ENCODE measurements around the gene CEP162.
"Not testable (repeated sequence)": the region's sequence is repeated elsewhere in the genome, so short reads cannot be mapped to it uniquely, and the experiment has no call there.

The CEP162 gene

DNA sequence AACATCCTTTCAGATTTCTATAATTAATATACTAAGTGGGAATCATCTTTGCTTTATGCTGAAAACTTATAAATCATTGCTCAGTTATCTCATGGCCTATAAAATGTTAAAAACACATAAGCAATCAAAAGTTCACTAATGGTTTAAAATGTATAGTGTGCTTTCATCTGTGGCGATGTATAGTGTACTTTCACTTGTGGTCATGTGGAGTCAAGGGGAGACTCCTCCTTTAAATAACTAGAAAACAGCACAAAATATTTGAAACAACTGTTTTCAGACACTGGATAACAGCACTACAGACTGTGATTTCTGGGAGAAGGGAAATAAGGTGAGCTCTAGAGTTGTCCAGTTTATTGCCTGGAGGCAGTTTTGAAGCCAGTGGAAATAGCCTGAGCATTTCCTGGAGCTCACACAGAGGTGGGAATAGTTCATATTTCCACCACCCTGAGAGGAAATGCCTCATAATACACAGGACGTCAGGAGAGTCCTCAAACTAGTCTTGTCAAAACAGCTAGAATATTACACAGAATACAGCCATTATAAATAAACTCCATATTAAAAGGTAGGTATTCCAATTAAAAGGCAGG, 89.4 kb downstream of the CEP162 start:
- DNase-seq: no peak

DNA sequence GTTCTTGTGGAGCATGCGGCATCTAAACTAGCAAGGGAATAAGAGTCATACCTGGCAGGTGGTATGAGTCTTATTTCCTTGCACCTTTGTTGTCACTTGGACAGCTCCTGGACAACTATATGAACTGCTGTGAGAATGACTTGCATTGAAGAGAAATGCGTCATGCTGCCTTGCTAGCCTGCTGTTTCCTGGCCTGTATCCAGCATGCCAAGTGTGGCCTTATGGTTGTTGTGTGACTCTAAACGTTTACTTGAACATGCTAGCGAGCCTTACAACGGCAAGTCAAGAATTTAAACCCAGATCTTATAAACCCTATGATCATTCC, 90.4 kb downstream of the CEP162 start:
- DNase-seq: no peak

DNA sequence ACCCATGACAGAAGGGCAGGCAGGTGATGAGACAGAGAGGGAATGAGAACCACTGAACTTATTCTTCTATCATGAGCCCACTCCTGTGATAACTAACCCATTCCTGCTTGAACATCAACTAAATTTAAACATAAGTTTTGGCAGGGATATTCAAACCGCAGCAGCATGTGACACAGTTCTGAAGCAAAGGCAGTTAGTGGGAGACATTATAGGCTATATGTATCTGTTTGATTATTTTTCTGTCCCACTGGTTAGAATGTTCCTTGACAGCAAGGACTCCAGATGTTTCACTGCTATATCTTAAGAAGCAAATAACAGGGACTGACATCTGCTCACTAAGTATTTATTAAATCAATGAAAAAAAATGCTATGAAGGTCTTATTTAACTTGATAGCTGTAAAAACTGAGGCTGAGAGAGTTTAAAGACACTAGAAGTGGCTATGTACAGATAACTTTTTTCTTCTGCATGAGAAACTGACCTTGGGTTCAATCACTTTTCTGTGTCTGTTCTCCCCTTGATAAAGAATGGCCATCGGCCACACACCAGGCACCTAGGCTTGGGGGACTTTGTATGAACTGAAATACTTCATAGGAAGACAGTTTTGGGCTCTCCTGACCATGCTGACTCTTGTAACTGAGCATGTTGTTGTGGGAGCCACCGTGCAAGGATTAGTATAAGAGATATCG, 90.9 kb downstream of the CEP162 start:
- no peak for DNase-seq

DNA sequence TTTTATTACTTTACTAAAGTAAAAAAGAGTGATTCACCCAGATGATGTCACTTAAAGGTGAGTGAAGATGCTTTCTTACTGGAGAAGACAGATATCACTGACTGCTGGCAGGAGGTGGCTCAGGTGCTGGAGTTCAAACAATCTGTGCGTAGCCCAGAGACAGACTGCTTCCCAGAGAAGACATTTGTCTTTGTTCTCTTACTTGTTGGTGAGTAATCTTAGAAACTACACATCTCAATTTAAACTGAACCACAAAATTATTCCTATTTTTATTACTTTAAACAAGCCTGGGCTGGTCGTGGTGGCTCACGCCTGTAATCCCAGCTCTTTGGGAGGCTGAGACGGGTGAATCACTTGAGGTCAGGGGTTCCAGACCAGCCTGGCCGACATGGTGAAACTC, 92.2 kb downstream of the CEP162 start:
- DNase-seq: no peak

DNA sequence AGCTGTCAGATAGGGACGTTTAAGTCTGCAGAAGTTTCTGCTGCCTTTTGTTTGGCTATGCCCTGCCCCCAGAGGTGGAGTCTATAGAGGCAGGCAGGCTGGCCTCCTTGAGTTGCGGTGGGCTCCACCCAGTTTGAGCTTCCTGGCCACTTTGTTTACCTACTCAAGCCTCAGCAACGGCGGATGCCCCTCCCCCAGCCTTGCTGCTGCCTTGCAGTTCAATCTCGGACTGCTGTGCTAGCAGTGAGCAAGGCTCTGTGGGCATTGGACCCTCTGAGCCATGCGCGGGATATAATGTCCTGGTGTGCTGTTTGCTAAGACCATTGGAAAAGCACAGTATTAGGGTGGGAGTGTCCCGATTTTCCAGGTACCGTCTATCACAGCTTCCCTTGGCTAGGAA, 94.1 kb downstream of the CEP162 start:
- DNase-seq: not testable (repeated sequence)

DNA sequence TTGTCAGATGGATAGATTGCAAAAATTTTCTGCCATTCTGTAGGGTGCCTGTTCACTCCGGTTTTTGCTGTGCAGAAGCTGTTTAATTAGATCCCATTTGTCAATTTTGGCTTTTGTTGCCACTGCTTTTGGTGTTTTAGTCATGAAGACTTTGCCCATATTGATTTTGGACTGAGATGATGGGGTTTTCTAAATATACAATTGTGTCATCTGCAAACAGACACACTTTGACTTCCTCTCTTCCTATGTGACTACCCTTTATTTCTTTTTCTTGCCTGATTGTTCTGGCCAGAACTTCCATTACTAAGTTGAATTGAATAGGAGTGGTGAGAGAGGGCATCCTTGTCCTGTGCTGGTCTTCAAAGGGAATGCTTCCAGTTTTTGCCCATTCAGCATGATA, 97.9 kb downstream of the CEP162 start:
- not testable (repeated sequence) for DNase-seq

DNA sequence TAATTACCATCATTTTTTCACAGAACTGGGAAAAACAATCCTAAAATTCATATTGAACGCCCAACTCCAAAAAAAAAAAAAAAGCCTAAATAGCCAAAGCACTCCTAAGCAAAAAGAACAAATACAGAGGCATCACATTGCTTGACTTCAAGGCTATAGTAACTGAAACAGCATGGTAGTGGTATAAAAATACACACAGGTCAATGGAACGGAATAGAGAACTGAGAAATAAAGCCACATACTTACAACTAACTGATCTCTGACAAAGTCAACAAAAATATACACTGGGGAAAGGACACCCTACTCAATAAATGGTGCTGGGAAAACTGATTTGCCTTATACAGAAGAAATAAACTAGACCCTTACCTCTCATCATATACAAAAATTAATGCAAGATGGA, 104.3 kb downstream of the CEP162 start:
- DNase-seq: no peak

DNA sequence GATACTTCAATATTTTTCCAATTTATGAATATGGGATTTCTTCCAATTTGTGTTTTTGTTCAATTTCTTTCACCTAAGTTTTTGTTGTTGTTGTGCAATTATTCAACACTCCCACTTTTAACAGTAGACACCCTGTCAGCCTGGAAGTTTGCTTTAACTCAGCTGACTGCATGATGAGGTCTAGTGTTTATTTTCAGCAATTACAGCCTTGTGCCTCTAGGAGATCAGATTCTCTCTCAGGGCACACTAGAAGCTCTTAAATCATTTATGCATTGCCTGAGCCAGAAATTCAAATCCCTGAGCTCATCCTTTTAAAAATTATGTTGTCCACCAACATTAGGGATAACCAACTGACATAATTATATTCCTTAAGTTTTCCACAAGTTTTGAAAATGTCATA, 108.2 kb downstream of the CEP162 start:
- DNase-seq: no peak

DNA sequence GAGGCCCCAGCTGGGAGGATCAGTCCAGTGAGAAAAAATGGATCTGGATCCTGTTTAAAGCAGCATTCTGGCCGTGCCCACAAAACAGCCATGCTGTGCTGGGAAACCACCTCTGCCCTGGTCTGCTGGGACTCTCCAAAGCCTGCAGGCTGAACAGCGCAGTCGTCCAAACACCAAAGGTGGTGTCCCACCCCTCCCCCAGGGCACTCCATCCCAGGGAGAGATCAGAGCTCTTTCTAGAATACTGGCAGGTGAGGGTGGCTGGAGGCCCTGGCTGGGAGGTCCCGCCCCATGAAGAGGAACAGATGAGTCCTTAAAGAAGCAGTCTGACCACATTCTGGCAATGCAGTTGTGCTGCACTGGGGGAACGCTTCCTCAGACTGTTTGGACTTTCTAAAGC, 109.3 kb downstream of the CEP162 start:
- no peak for DNase-seq

DNA sequence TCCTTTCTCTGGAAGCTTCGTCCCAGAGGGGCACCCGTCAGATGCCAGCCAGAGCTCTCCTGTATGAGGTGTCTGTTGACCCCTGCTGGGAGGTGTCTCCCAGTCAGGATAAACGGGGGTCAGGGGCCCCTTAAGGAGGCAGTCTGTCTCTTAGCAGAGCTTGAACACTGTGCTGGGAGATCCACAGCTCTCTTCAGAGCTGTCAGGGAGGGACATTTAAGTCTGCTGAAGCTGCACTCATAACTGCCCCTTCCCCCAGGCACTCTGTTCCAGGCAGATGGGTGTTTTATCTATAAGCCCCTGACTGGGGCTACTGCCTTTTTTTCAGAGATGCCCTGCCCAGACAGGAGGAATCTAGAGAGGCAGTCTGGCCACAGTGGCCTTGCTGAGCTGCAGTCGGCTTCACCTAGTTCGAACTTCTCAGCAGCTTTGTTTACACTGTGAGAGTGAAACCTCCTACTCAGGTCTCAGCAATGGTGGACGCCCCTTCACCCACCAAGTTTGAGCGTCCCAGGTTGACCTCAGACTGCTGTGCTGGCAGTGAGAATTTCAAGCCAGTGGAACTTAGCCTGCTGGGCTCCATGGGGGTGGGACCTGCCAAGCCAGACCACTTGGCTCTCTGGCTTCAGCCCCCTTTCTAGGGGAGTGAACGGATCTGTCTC, 112.4 kb downstream of the CEP162 start:
- DNase-seq: not testable (repeated sequence)

DNA sequence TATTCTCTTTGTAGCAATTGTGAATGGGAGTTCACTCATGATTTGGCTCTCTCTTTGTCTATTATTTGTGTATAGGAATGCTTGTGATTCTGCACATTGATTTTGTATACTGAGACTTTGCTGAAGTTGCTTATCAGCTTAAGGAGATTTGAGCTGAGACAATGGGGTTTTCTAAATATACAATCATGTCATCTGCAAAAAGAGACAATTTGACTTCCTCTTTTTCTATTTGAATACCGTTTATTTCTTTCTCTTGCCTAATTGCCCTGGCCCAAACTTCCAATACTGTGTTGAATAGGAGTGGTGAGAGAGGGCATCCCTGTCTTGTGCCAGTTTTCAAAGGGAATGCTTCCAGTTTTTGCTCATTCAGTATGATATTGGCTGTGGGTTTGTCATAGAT, 116.1 kb downstream of the CEP162 start:
- not testable (repeated sequence) for DNase-seq

DNA sequence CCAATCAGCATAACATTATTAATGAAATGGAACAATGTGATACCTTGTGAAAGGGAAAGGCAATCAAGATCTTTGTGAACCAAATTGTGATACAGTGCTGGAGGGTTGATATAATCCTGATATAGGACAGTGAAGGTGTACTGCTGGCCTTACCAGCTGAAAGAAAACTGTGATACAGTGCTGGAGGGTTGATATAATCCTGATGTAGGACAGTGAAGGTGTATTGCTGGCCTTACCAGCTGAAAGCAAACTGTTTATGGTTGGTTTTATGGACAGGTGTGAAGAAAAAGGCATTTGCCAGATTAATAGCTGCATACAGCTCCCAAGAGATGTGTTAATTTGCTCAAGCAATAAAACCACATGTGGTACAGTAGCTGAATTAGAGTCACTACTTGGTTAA, 119.9 kb downstream of the CEP162 start:
- DNase-seq: no peak

DNA sequence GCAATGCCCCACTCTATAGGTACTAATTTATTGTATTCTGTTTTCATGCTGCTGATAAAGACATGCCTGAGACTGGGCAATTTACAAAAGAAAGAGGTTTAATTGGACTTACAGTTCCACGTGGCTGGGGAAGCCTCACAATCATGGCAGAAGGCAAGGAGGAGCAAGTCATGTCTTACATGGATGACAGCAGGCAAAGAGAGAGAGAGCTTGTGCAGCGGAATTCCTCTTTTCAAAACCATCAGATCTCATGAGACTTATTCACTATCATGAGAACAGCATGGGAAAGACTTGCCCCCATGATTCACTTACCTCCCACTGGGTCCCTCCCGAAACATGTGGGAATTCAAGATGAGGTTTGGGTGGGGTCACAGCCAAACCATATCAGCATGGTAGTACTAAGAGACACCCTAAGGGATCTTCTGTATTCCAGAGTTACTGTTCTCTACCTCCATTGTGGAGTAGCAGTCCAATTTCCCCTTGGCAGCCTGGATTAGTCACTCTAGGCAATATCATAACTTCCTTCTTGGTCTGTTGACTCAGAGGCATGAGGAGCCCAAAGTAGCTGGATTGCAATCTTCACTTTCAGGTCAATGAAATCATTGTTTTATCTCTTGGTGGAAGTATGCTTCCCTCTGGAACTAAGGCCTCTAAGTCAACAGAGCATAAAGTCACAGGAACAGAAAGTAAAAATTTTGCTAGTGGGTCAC, 122.1 kb downstream of the CEP162 start:
- peak; percentile 79 for DNase-seq

DNA sequence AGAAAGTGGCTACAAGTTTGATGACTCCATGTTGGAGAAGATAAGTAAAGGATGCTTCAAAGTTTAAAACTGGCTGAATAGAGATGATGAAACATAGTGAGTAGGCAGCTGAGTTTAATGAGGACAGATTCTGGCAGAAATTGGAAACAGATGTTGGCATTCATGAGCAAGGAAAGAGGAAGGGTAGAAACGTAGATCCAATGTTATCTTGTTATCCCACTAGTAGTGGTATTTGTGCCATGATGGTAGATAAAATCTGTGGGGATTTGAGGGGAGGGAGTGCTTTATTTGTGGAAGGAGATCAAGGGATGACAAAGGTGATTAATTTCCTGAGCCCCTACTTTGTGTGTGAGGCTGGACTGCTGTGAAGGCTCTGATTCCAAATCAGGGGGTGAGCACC, 124.4 kb downstream of the CEP162 start:
- DNase-seq: no peak

DNA sequence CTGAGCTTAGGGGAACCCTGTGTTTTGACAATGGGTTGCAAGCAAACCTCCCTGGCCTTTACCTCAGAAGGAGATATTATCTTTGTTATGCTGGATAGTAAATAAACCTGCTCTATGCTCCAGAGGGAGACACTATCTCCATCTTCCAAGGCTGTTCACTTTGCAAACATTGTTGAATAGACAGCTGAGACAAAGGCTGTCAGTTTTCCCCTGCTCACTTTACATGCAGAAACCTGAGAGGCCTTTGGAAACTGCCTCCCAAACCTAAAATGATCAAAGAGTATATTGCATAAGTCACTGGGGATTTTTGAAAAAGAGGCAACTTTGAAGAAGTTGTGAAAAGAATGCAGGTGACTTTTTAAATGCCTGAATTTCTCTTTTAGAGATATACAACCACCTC, 132.3 kb downstream of the CEP162 start:
- DNase-seq: no peak

DNA sequence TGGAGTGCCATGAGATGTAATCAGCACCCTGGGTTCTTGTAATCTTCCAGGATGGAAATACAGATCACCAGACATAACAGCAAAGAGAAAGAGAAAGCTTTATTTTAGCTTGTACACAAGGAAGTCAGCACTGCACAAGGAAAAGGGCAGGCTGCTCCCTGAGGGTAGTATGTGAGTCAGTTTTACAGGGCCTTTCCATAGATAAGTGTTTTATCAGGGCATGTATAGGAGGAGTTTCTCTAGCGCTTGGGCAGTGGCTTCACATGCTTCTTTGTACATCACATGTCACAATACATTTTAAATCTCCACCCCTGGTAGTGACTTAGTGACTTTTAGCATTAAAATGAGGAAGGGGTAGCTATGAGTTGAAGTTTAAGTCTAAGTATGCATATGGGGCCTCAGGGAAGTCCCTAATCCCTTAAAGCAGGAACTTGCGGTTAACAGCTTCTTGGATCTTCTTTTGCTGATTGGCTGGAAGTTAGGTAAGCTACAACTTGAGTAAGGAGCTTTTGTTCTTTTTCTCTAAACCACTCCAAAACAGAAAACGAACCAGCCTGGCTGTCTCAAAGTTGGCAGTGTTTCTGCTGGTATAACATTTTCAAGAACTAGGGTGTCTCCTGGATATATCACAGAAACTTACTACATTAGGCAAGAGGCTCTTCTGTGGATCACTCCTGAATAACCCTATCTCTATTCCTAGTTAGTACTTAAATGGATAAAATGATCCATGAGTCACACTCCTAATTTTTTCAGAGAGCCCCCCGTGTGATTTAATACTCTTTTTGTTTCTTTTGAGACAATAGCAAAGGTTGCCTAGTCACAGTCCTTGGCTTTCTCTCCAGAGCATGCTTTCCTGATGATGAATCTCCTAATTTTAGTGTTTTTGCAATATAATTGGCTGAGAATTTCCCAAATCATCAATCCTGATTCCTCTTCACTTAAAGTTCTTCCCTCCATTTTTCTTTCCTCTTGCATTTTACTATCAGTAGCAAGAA, 133.7 kb downstream of the CEP162 start:
- peak; percentile 62 for DNase-seq

DNA sequence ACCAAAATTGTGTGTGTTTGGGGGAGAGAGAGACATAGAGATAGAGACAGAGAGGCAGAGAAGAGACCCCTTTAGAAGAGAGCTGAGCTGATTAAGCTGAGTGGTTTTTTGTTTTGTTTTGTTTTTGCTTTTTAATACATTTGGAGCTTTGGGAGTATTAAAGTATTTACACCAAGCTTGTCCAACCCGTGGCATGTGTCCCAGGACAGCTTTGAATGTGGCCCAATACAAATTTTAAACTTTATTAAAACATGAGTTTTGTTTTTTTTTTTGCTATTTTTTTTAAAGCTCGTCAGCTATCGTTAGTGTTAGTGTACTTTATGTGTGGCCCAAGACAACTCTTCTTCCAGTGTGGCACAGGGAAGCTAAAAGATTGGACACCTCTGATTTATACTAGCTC, 137.9 kb downstream of the CEP162 start:
- DNase-seq: no peak

DNA sequence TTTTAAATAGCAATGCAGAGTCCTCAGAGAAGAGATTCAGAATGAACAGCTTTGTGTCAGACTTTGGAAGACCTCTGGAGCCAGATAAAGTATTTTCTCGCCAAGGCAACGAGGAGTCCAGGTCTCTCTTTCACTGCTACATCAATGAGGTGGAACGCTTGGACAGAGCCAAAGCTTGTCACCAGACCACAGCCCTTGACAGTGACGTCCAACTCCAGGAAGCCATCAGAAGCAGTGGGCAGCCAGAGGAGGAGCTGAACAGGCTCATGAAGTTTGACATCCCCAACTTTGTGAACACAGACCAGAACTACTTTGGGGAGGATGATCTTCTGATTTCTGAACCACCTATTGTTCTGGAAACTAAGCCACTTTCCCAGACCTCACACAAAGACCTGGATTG, 138.4 kb downstream of the CEP162 start:
- DNase-seq: no peak

DNA sequence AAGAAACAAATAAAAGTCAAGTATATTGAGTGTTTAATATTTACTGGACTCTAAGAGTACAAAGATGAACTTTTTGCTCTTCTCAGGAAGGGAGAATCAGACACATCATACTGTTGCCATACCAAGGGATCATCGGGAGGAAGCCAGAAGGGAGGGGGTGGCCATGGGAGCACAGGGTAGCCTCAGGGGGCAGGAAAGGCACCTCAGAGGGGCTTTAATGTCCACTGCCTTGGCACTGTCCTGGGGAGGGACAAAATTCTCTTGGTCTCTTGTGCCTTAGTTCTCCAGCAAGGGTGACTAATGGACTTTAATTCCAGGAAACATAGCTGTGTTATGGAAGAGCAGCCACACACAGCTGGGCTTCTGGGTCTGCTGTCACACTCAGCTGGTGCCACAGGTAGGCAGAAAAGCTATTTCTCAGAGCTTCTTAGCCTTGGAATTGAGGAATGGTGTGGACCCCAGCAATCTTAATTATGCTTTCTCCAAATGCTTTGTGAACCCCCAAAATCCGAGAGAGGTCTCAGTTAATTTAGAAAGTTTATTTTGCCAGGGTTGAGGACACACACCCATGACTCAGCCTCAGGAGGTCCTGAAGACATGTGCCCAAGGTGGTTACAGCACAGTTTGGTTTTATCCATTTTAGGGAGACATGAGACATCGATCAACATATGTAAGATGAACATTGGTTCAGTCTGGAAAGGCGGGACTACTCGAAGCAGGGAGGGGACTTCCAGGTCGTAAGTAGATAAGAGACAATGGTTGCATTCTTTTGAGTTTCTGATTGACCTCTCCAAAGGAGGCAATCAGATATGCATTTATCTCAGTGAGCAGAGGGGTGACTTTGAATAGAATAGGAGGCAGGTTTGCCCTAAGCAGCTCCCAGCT, 140.7 kb downstream of the CEP162 start:
- no peak for DNase-seq

DNA sequence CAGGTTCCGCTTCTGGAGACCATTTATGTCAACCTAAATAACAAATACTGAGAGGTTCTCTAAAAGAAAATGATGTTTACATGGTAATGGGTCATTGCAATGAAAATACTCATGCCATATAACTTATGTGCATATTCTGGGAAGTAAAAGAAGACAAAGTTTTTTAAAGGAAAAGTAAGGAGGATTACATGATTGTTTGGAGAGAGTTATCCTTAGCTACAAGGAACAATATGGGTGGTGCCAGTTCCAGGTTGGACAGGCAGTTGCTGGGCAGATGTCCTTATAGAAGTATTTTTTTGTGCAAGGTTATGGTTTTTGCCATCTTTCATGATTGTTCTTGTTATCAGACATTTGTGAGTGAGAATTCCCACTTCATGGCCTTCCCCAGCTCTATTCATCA, 141.4 kb downstream of the CEP162 start:
- DNase-seq: no peak

DNA sequence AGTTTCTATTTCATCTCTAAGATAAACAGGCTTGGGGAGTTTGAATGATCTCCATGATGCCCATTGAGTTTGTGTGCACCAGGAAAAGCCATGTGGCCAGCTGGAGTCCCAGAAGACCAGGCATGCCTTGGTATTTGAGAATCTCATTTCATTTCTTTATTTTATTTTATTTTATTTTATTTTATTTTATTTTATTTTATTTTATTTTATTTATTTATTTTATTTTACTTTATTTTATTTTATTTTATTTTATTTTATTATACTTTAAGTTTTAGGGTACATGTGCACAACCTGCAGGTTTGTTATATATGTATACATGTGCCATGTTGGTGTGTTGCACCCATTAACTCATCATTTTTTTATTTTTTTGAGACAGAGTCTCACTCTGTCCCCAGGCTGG, 142.7 kb downstream of the CEP162 start:
- DNase-seq: not testable (repeated sequence)
